DMS53 (cell line): ENCODE results near the gene BCAS3.
"Not testable (repeated sequence)": the region's sequence is repeated elsewhere in the genome, so short reads cannot be mapped to it uniquely, and the experiment has no call there.

ENCODE experiments used
- DNase-seq: peaks from one replicate; lab custom pipeline; 2025; lab: John Stamatoyannopoulos, UW

Gene BCAS3

GRCh38 chr17:61422116-61422799 is 744.6 kb downstream of the BCAS3 start:
- no peak for DNase-seq

GRCh38 chr17:61422869-61423268 is 745.2 kb downstream of the BCAS3 start:
- DNase-seq = no peak

GRCh38 chr17:61423967-61424649 is 746.5 kb downstream of the BCAS3 start:
- no peak for DNase-seq

- peak; percentile 36 for DNase-seq
These were observed 748.2 kb downstream of the BCAS3 start for GRCh38 chr17:61425682-61426481.

- no peak for DNase-seq
These were observed 749.0 kb downstream of the BCAS3 start for GRCh38 chr17:61426482-61427304.

GRCh38 chr17:61427567-61427966 is 749.9 kb downstream of the BCAS3 start:
- no peak for DNase-seq

- DNase-seq = no peak
These were observed 751.6 kb downstream of the BCAS3 start for GRCh38 chr17:61429274-61429673.

GRCh38 chr17:61429831-61430230 is 752.2 kb downstream of the BCAS3 start:
- DNase-seq = not testable (repeated sequence)

GRCh38 chr17:61431594-61432311 is 754.1 kb downstream of the BCAS3 start:
- DNase-seq = no peak

- DNase-seq = no peak
These were observed 758.6 kb downstream of the BCAS3 start for GRCh38 chr17:61436273-61436672.

- no peak for DNase-seq
These were observed 759.5 kb downstream of the BCAS3 start for GRCh38 chr17:61436995-61437704.

- no peak for DNase-seq
These were observed 763.0 kb downstream of the BCAS3 start for GRCh38 chr17:61440697-61441096.

GRCh38 chr17:61441507-61441906 is 763.9 kb downstream of the BCAS3 start:
- not testable (repeated sequence) for DNase-seq

GRCh38 chr17:61442136-61442775 is 764.6 kb downstream of the BCAS3 start:
- no peak for DNase-seq
